Motor neuron (in vitro differentiated cells): Measurements from ENCODE around the gene PLCG2. TPM values are rescaled to one million over a fixed set of nuclear protein-coding genes. Genes with fewer than 3 reads are reported as not detected.

Experiments used
- ATAC-seq, 8 experiments: fragments of 200-7000 bp; cut with Tn5 transposase; replicated peaks in 6 of 8; 2 replicates each; pipeline ENCODE4 v1.8.0; 2021; ENCODE audit warnings: mild to moderate bottlenecking in 8 of 8, moderate library complexity in 8 of 8
- H3K27ac ChIP-seq, 2 donors: fragments of 250-450 bp; sonication (Bioruptor Pico); 2 replicates each; pipeline ENCODE4 v1.9.0; 2021; ENCODE audit warnings: antibody characterized with exemption in 2 of 2, mild to moderate bottlenecking in 2 of 2, moderate library complexity in 1 of 2
- H3K4me1 ChIP-seq, 2 donors: fragments of 250-450 bp; sonication (Bioruptor Pico); replicated peaks in 1 of 2; 2 replicates each; pipeline ENCODE4 v1.6.1; 2021; ENCODE audit warnings: antibody characterized with exemption in 2 of 2, mild to moderate bottlenecking in 2 of 2, moderate library complexity in 1 of 2
- H3K4me3 ChIP-seq, 5 donors: fragments of 250-450 bp; sonication (Bioruptor Pico); 2 replicates each; pipeline ENCODE4 v1.9.0; 2021; ENCODE audit warnings: antibody characterized with exemption in 5 of 5, mild to moderate bottlenecking in 5 of 5, moderate library complexity in 4 of 5
- WGBS, 10 experiments: fragments of 450-650 bp; shearing (Covaris generic); methylation state at CpG; one replicate each; pipeline ENCODE4 v1.0.0; 2022; 5-methylcytosine and 5-hydroxymethylcytosine counted together
- in situ Hi-C, 9 experiments: fragments of 400-800 bp; cut with MboI; loops; one replicate each; pipeline ENCODE4 v1.15.0; 2021; ENCODE audit warnings: low sequenced_read_pairs in 9 of 9, low pct_unique_long_range_greater_than_20kb in 2 of 9; ENCODE audit not compliant: unreplicated experiment in 9 of 9
- total RNA-seq, 8 experiments: library from RNA; unstranded; fragments of 300-600 nt; gene quantifications; 2 replicates each; pipeline versions ENCODE4 v1.2.3 to v1.2.4, GENCODE V29; 2022

Gene PLCG2
- total RNA-seq, 8 experiments from 2014 or later = 0.09 to 2.7 (median 0.87) TPM

- WGBS, 10 experiments = 22 to 90% (median 80%) methylated on average over 1 to 15 of the region's 16 CpGs; no CpG with 5 or more reads in 2 of the 10 experiments
- H3K4me1 ChIP-seq = no peaks in the 10 kb centered on the region
- in situ Hi-C loops = no loop called here
- no peak overlapping the region for H3K4me3 ChIP-seq
- ATAC-seq = peak in 7 of 8 experiments; percentile 35 to 89 (median 63)
- H3K27ac ChIP-seq = no peak overlapping the region
These were observed 129.6 kb downstream of the PLCG2 start for GRCh38 chr16:81908466-81909262.

GRCh38 chr16:81910366-81910885 lies 131.3 kb downstream of the PLCG2 start:
- in situ Hi-C loops = no loop called here
- 27 to 100% (median 94%) methylated on average over 1 to 11 of the region's 28 CpGs; no CpG with 5 or more reads in 5 of the 10 experiments for WGBS, 10 experiments
- Histone ChIP-seq H3K27ac (no peak overlapping the region), H3K4me1 (no peaks in the 10 kb centered on the region), H3K4me3 (no peak overlapping the region)
- ATAC-seq = no peak

GRCh38 chr16:81912395-81912794 lies 133.3 kb downstream of the PLCG2 start:
- in situ Hi-C loops = no loop called here
- no peak for ATAC-seq
- Histone ChIP-seq H3K27ac (no peak overlapping the region), H3K4me3 (no peak overlapping the region), H3K4me1 (no peaks in the 10 kb centered on the region)
- WGBS, 10 experiments = 0 to 60% methylated on average over 1 of the region's 14 CpGs; no CpG with 5 or more reads in 8 of the 10 experiments

GRCh38 chr16:81913222-81913621 lies 134.1 kb downstream of the PLCG2 start:
- Histone ChIP-seq H3K27ac (no peak overlapping the region), H3K4me3 (no peak overlapping the region), H3K4me1 (no peaks in the 10 kb centered on the region)
- WGBS, 10 experiments = 0 to 100% (median 70%) methylated on average over 1 to 3 of the region's 5 CpGs; no CpG with 5 or more reads in 3 of the 10 experiments
- in situ Hi-C loops = no loop called here
- ATAC-seq = no peak

- Histone ChIP-seq H3K4me3 (no peak overlapping the region), H3K4me1 (no peaks in the 10 kb centered on the region), H3K27ac (no peak overlapping the region)
- ATAC-seq = no peak
- in situ Hi-C loops = no loop called here
- WGBS, 10 experiments = 58 to 100% (median 100%) methylated on average over 1 to 2 of the region's 2 CpGs; no CpG with 5 or more reads in 3 of the 10 experiments
These were observed 138.3 kb downstream of the PLCG2 start for GRCh38 chr16:81917375-81917774.

- no peak overlapping the region for H3K27ac ChIP-seq
- no peak for ATAC-seq
- in situ Hi-C loops = no loop called here
- H3K4me1 ChIP-seq = no peaks in the 10 kb centered on the region
- no peak overlapping the region for H3K4me3 ChIP-seq
- WGBS, 10 experiments = 8 to 100% (median 85%) methylated on average over 1 to 2 of the region's 2 CpGs; no CpG with 5 or more reads in 4 of the 10 experiments
These were observed 139.8 kb downstream of the PLCG2 start for GRCh38 chr16:81918927-81919326.

- Histone ChIP-seq H3K4me1 (no peaks in the 10 kb centered on the region), H3K4me3 (no peak overlapping the region), H3K27ac (no peak overlapping the region)
- no peak for ATAC-seq
- 43 to 100% (median 87%) methylated on average over 1 to 4 of the region's 4 CpGs; no CpG with 5 or more reads in 2 of the 10 experiments for WGBS, 10 experiments
- in situ Hi-C loops = no loop called here
These were observed 141.4 kb downstream of the PLCG2 start for GRCh38 chr16:81920498-81920897.

- in situ Hi-C loops = no loop called here
- H3K4me1 ChIP-seq = no peaks in the 10 kb centered on the region
- 41 to 100% (median 90%) methylated on average over 1 to 11 of the region's 12 CpGs; no CpG with 5 or more reads in 1 of the 10 experiments for WGBS, 10 experiments
- H3K4me3 ChIP-seq = no peak overlapping the region
- ATAC-seq = no peak
- no peak overlapping the region for H3K27ac ChIP-seq
These were observed 142.2 kb downstream of the PLCG2 start for GRCh38 chr16:81921085-81921814.

- H3K4me1 ChIP-seq = no peaks in the 10 kb centered on the region
- no peak for ATAC-seq
- H3K27ac ChIP-seq = no peak overlapping the region
- no peak overlapping the region for H3K4me3 ChIP-seq
- in situ Hi-C loops = no loop called here
- 48 to 100% (median 83%) methylated on average over 1 to 5 of the region's 5 CpGs; no CpG with 5 or more reads in 1 of the 10 experiments for WGBS, 10 experiments
These were observed 142.9 kb downstream of the PLCG2 start for GRCh38 chr16:81921843-81922584.

GRCh38 chr16:81923296-81923695 lies 144.2 kb downstream of the PLCG2 start:
- 60 to 90% (median 67%) methylated on average over 1 to 8 of the region's 9 CpGs; no CpG with 5 or more reads in 4 of the 10 experiments for WGBS, 10 experiments
- in situ Hi-C loops = no loop called here
- no peak overlapping the region for H3K4me3 ChIP-seq
- no peak overlapping the region for H3K27ac ChIP-seq
- no peak for ATAC-seq
- peaks cover under 1 to 2% of the 10 kb centered on the region in 2 donors for H3K4me1 ChIP-seq

GRCh38 chr16:81925016-81925415 lies 145.9 kb downstream of the PLCG2 start:
- in situ Hi-C loops = loop anchor here in 2 of 9 experiments (25.0 kb wide), 1 partner anchor 312 kb away; no protein-coding TSS in a partner anchor
- H3K4me1 ChIP-seq = peaks cover 8 to 10% of the 10 kb centered on the region in 2 donors
- no peak overlapping the region for H3K4me3 ChIP-seq
- 43 to 100% (median 90%) methylated on average over 2 to 3 of the region's 8 CpGs; no CpG with 5 or more reads in 4 of the 10 experiments for WGBS, 10 experiments
- no peak overlapping the region for H3K27ac ChIP-seq
- ATAC-seq = no peak

GRCh38 chr16:81926036-81926435 lies 146.9 kb downstream of the PLCG2 start:
- no peak for ATAC-seq
- Histone ChIP-seq H3K4me3 (no peak overlapping the region), H3K27ac (no peak overlapping the region), H3K4me1 (peaks cover 8 to 10% of the 10 kb centered on the region in 2 donors)
- WGBS, 10 experiments = 33 to 100% (median 100%) methylated on average over 1 to 4 of the region's 9 CpGs; no CpG with 5 or more reads in 1 of the 10 experiments
- in situ Hi-C loops = loop anchor here in 2 of 9 experiments (25.0 kb wide), 1 partner anchor 311 kb away; no protein-coding TSS in a partner anchor
